Suprapubic skin (tissue), 4 donors: ENCODE data around the gene KIAA0319L. TPM values are rescaled to one million over a fixed set of nuclear protein-coding genes. Genes with fewer than 3 reads are reported as not detected.

Experiments
- total RNA-seq, 4 donors: library from RNA; depleted of rRNA; stranded (reverse); fragments of >200 nt; gene quantifications; one replicate each; pipeline ENCODE4 v1.1.0, GENCODE V29; 2016

Gene KIAA0319L
- total RNA-seq, 4 donors from 2014 or later = 52.1 to 124 (median 83.5) TPM

Other genes starting within 250 kb of the KIAA0319L start
- 10 to 100 TPM; 14.1 to 26.2 (median 24.1) TPM for gene NCDN, start 396 bp upstream of the KIAA0319L start, total RNA-seq
- 1 to 10 TPM; 3.2 to 9.0 (median 5.2) TPM for gene TFAP2E, start 15.9 kb upstream of the KIAA0319L start, total RNA-seq
- 10 to 100 TPM; 34.8 to 53.9 (median 52.5) TPM for gene PSMB2, start 84.1 kb upstream of the KIAA0319L start, total RNA-seq
- 10 to 100 TPM in 1 of 4 donors, 1 to 10 TPM in 3; 8.9 to 11.8 (median 9.5) TPM for gene C1orf216, start 161.5 kb upstream of the KIAA0319L start, total RNA-seq
- gene CLSPN, start 212.6 kb upstream of the KIAA0319L start, total RNA-seq = 1 to 10 TPM in 2 of 4 donors, under 1 TPM in 2; 0.13 to 1.8 (median 0.93) TPM